A549 (cell line): ENCODE results near the gene CHST11. TPM values are rescaled to one million over a fixed set of nuclear protein-coding genes. Genes with fewer than 3 reads are reported as not detected.

ENCODE experiments used
- ATAC-seq, 2 experiments: fragments of 200-7000 bp in 1 of 2; fragments of >200 bp in 1 of 2; cut with Nextera tagmentation in 1 of 2; cut with Tn5 transposase in 1 of 2; 3 replicates each; pipeline versions ENCODE4 v1.8.0 to v1.9.1; 2018 to 2020; ENCODE audit warnings: mild to moderate bottlenecking in 1 of 2, moderate library complexity in 1 of 2
- CTCF ChIA-PET: fragments of 300-600 bp; sonication (Branson Sonifier 250); formaldehyde crosslinking; extraction: SDS; loops from one replicate; lab custom pipeline; 2021; ENCODE audit warnings: antibody characterized with exemption, inconsistent platforms; lab: Yijun Ruan, JAX
- POLR2A ChIA-PET: fragments of 350-600 bp; formaldehyde crosslinking; extraction: SDS; loops from one replicate; lab custom pipeline; 2021; ENCODE audit warnings: antibody characterized with exemption, inconsistent platforms; lab: Yijun Ruan, JAX
- DNase-seq, 2 experiments: peaks; one replicate each; pipeline versions ENCODE4 v3.0.0 to v3.0.0-alpha.2; 2011 to 2016; ENCODE audit warnings: low read depth in 1 of 2, low spot score in 1 of 2
- FAIRE-seq: peaks from 2 replicates; lab custom pipeline; 2011; peaks lifted over from hg19 to GRCh38; lab: Jason Lieb, UNC
- H3K27ac ChIP-seq, 2 experiments: fragments of >200 bp; sonication (Bioruptor Twin); formaldehyde crosslinking; 3 replicates each; pipeline ENCODE4 v1.5.1; 2016 to 2017
- H3K4me1 ChIP-seq: fragments of >200 bp; sonication (Bioruptor Twin); formaldehyde crosslinking; 3 replicates; pipeline ENCODE4 v1.6.1; 2016
- H3K4me2 ChIP-seq: fragments of >200 bp; sonication (Bioruptor Twin); formaldehyde crosslinking; 3 replicates; pipeline ENCODE4 v1.6.1; 2016
- H3K4me3 ChIP-seq: fragments of >200 bp; sonication (Bioruptor Twin); formaldehyde crosslinking; 3 replicates; pipeline ENCODE4 v1.5.1; 2016
- H3K9me3 ChIP-seq: fragments of >200 bp; sonication (Bioruptor Twin); formaldehyde crosslinking; 3 replicates; pipeline ENCODE4 v1.6.1; 2016
- CEBPB ChIP-seq, 2 experiments: fragments of >200 bp in 1 of 2; sonication (Bioruptor Twin) in 1 of 2; formaldehyde crosslinking in 1 of 2; IDR thresholded peaks; 2 replicates each; pipeline ENCODE4 v1.6.1; 2012 to 2016
- EHF ChIP-seq: fragments of 250-450 bp; sonication (Bioruptor Pico); IDR thresholded peaks from 2 replicates; pipeline ENCODE4 v1.5.0; 2020; ENCODE audit warnings: mild to moderate bottlenecking
- EP300 ChIP-seq, 2 experiments: fragments of >200 bp; sonication (Bioruptor Twin); formaldehyde crosslinking; IDR thresholded peaks; 2 replicates in 1 of 2; 3 replicates in 1 of 2; pipeline ENCODE4 v1.6.1; 2016 to 2017
- JUN ChIP-seq, 2 experiments: fragments of >200 bp; sonication (Bioruptor Twin); formaldehyde crosslinking; IDR thresholded peaks; 2 replicates in 1 of 2; 3 replicates in 1 of 2; pipeline ENCODE4 v1.6.1; 2016 to 2017
- KDM1A ChIP-seq: fragments of 200-600 bp; sonication (generic); IDR thresholded peaks from 2 replicates; pipeline ENCODE4 v1.6.1; 2016; ENCODE audit warnings: low read depth, mild to moderate bottlenecking
- MAZ ChIP-seq: fragments of 150-350 bp; IDR thresholded peaks from 2 replicates; pipeline ENCODE4 v1.6.1; 2014; ENCODE audit warnings: antibody characterized with exemption, low read depth, low read length, borderline replicate concordance
- MYC ChIP-seq: IDR thresholded peaks from 2 replicates; pipeline ENCODE4 v1.6.1; 2012; ENCODE audit warnings: mild to moderate bottlenecking, inconsistent platforms, low read length, improper control_type of control experiment, borderline replicate concordance
- NFE2L2 ChIP-seq: fragments of 150-350 bp; conservative IDR thresholded peaks from 2 replicates; pipeline ENCODE4 v1.6.1; 2014; ENCODE audit warnings: low read length
- NR3C1 ChIP-seq: fragments of >200 bp; sonication (Bioruptor Twin); formaldehyde crosslinking; IDR thresholded peaks from 3 replicates; pipeline ENCODE4 v1.6.1; 2017
- RAD21 ChIP-seq, 2 experiments: fragments of >200 bp in 1 of 2; sonication (Bioruptor Twin) in 1 of 2; formaldehyde crosslinking in 1 of 2; IDR thresholded peaks in 1 of 2; conservative IDR thresholded peaks in 1 of 2; 2 replicates in 1 of 2; 3 replicates in 1 of 2; pipeline ENCODE4 v1.6.1; 2012 to 2018; ENCODE audit warnings: inconsistent platforms in 1 of 2
- SMC3 ChIP-seq: fragments of >200 bp; sonication (Bioruptor Twin); formaldehyde crosslinking; IDR thresholded peaks from 3 replicates; pipeline ENCODE4 v1.6.1; 2018; ENCODE audit warnings: inconsistent platforms
- SREBF2 ChIP-seq: fragments of 450-650 bp; IDR thresholded peaks from 2 replicates; pipeline ENCODE4 v1.6.1; 2014; ENCODE audit warnings: mild to moderate bottlenecking, moderate library complexity
- TP53 ChIP-seq: fragments of 250-450 bp; sonication (Bioruptor Pico); IDR thresholded peaks from 2 replicates; pipeline ENCODE4 v1.5.0; 2021; ENCODE audit warnings: mild to moderate bottlenecking, moderate library complexity
- ZC3H11A ChIP-seq: fragments of 450-650 bp; IDR thresholded peaks from 2 replicates; pipeline ENCODE4 v1.6.1; 2014; ENCODE audit warnings: antibody characterized with exemption, mild to moderate bottlenecking
- WGBS: methylation state at CpG from one replicate; pipeline ENCODE4 v1.1.6; 2017; ENCODE audit errors: missing lambda C conversion rate; 5-methylcytosine and 5-hydroxymethylcytosine counted together
- polyA plus RNA-seq, 4 experiments: library from polyadenylated mRNA; depleted of rRNA in 3 of 4; stranded (reverse); fragments of >200 nt; fragmentation: RNase III in 1 of 4; extraction: RNeasy Plus Mini Kit Qiagen cat#74134 plus additional on column Dnase treatment in 1 of 4; gene quantifications; 2 replicates in 3 of 4; 3 replicates in 1 of 4; pipeline ENCODE4 v1.2.3, GENCODE V29; 2011 to 2017
- TF ChIP-seq, protein P1 (sequence below): fragments of 200-600 bp; sonication (generic); IDR thresholded peaks from 2 replicates; pipeline ENCODE4 v1.6.1; 2016; ENCODE audit warnings: antibody characterized with exemption, mild to moderate bottlenecking, moderate library complexity
- TF ChIP-seq, protein P2 (sequence below): IDR thresholded peaks from 2 replicates; pipeline ENCODE4 v1.6.1; 2012

The CHST11 gene
- polyA plus RNA-seq, 2 of the 4 experiments (the other 2 are of a cell fraction) = 19.2 to 21.8 TPM

DNA sequence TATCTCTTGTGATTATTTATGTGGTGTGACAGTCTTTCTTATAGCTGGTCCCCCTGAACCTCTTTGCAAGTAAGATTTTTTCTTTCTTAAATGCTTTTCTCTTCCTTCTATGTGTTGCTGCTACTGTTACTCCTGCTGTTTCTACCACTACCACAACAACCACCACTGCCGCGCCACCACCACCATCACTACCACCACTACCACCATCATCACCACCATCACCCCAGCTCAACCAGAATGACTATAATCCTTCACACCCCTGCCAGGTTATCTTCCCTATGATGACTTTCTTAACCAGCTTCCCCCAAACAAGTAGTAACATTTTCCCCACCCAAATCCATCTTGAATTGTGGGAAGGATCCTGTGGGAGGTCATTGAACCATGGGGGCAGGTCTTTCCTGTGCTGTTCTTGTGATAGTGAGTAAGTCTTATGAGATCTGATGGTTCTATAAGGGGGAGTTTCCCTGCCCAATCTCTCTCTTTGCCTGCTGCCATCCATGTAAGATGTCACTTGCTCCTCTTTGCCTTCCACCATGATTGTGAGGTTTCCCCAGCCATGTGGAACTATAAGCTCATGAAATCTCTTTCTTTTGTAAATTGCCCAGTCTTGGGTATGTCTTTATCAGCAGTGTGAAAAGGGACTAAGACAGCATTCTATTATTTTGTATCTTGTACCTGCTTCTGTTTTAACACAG is 52.2 kb downstream of the CHST11 start (continued):
- TF ChIP-seq, protein P1, sequence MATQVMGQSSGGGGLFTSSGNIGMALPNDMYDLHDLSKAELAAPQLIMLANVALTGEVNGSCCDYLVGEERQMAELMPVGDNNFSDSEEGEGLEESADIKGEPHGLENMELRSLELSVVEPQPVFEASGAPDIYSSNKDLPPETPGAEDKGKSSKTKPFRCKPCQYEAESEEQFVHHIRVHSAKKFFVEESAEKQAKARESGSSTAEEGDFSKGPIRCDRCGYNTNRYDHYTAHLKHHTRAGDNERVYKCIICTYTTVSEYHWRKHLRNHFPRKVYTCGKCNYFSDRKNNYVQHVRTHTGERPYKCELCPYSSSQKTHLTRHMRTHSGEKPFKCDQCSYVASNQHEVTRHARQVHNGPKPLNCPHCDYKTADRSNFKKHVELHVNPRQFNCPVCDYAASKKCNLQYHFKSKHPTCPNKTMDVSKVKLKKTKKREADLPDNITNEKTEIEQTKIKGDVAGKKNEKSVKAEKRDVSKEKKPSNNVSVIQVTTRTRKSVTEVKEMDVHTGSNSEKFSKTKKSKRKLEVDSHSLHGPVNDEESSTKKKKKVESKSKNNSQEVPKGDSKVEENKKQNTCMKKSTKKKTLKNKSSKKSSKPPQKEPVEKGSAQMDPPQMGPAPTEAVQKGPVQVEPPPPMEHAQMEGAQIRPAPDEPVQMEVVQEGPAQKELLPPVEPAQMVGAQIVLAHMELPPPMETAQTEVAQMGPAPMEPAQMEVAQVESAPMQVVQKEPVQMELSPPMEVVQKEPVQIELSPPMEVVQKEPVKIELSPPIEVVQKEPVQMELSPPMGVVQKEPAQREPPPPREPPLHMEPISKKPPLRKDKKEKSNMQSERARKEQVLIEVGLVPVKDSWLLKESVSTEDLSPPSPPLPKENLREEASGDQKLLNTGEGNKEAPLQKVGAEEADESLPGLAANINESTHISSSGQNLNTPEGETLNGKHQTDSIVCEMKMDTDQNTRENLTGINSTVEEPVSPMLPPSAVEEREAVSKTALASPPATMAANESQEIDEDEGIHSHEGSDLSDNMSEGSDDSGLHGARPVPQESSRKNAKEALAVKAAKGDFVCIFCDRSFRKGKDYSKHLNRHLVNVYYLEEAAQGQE = no peak
- TF ChIP-seq SREBF2 = no peak

- FAIRE-seq = no peak
These were observed 53.6 kb downstream of the CHST11 start for GRCh38 chr12:104510145-104510872.

GRCh38 chr12:104510873-104511440 is 54.2 kb downstream of the CHST11 start:
- TF ChIP-seq RAD21 (conservative IDR thresholded peaks at IDR 0.05 in 1 of 2, IDR thresholded peaks at IDR 0.05 in 1 of 2) (no peak), JUN (IDR thresholded peaks at IDR 0.05) (no peak), EHF (CRISPR knock-in tag) (no peak), TP53 (no peak), EP300 (IDR thresholded peaks at IDR 0.05) (no peak), NFE2L2 (no peak), ZC3H11A (no peak), MAZ (no peak), MYC (no peak)
- TF ChIP-seq, protein P2, sequence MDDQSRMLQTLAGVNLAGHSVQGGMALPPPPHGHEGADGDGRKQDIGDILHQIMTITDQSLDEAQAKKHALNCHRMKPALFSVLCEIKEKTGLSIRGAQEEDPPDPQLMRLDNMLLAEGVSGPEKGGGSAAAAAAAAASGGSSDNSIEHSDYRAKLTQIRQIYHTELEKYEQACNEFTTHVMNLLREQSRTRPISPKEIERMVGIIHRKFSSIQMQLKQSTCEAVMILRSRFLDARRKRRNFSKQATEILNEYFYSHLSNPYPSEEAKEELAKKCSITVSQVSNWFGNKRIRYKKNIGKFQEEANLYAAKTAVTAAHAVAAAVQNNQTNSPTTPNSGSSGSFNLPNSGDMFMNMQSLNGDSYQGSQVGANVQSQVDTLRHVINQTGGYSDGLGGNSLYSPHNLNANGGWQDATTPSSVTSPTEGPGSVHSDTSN = no peak
- TF ChIP-seq, all 56 proteins: peak for 0
- WGBS = 76% methylated on average over 2 of the region's 2 CpGs
- Histone ChIP-seq H3K9me3 (no peaks in the 10 kb centered on the region), H3K4me3 (no peak overlapping the region), H3K4me1 (peaks cover 14% of the 10 kb centered on the region; the same call in 2 of the 3 replicates), H3K4me2 (no peak overlapping the region), H3K27ac (no peak overlapping the region)
- ChIA-PET CTCF (no interaction called here), POLR2A (no interaction called here)
- no peak for ATAC-seq
- FAIRE-seq = no peak
- DNase-seq = no peak

More at GRCh38 chr12:104510145-104510872, 53.6 kb downstream of the CHST11 start:
- H3K4me3 ChIP-seq = no peak overlapping the region
- DNase-seq = no peak
- CTCF ChIA-PET = no interaction called here
- ATAC-seq = no peak
- H3K4me1 ChIP-seq = peaks cover 19% of the 10 kb centered on the region
- 85% methylated on average over 2 of the region's 2 CpGs for WGBS
- H3K9me3 ChIP-seq = no peaks in the 10 kb centered on the region
- POLR2A ChIA-PET = no interaction called here
- no peak overlapping the region for H3K4me2 ChIP-seq
- H3K27ac ChIP-seq = no peak overlapping the region
- TF ChIP-seq CEBPB (IDR thresholded peaks at IDR 0.05) = no peak
- TF ChIP-seq, all 56 proteins: peak for 0

GRCh38 chr12:104513681-104514080 is 56.9 kb downstream of the CHST11 start:
- DNase-seq = no peak
- FAIRE-seq = no peak
- no peak for TF ChIP-seq SMC3
- TF ChIP-seq KDM1A = no peak
- no peak for TF ChIP-seq NR3C1
- TF ChIP-seq, all 56 proteins: peak for 0
- Histone ChIP-seq H3K4me3 (no peak overlapping the region), H3K4me2 (no peak overlapping the region), H3K9me3 (no peaks in the 10 kb centered on the region), H3K27ac (no peak overlapping the region; a peak in 1 of 6 replicates), H3K4me1 (peaks cover 14% of the 10 kb centered on the region; the same call in 2 of the 3 replicates)
- ChIA-PET POLR2A (no interaction called here), CTCF (no interaction called here)
- WGBS = 69% methylated on average over 6 of the region's 6 CpGs
- ATAC-seq = peak in 1 of 2 experiments; percentile 63; a peak in 3 of 6 replicates
